Gastrocnemius medialis (tissue), 4 donors: Measurements from ENCODE around the gene NR2C1. TPM values are rescaled to one million over a fixed set of nuclear protein-coding genes. Genes with fewer than 3 reads are reported as not detected.

Experiments used
- ATAC-seq, 2 donors: fragments of 150-250 bp; one replicate each; pipeline ENCODE4 v1.9.1; 2016
- DNase-seq, 2 donors: peaks; one replicate each; pipeline ENCODE4 v3.0.0-alpha.2; 2019
- H3K27ac ChIP-seq, 4 donors: fragments of 200-600 bp; sonication (generic); 1 replicate in 1 of 4; 2 replicates in 3 of 4; pipeline ENCODE4 v1.5.1; 2016 to 2018; ENCODE audit warnings: mild to moderate bottlenecking in 2 of 4, moderate library complexity in 1 of 4
- H3K27me3 ChIP-seq, 3 donors: fragments of 200-600 bp; sonication (generic) in 2 of 3; 1 replicate in 1 of 3; 2 replicates in 2 of 3; pipeline versions ENCODE4 v1.5.1 to v1.6.0; 2016 to 2019; ENCODE audit warnings: mild to moderate bottlenecking in 1 of 3, moderate library complexity in 1 of 3
- H3K36me3 ChIP-seq, 2 donors: fragments of 200-600 bp; sonication (generic) in 1 of 2; one replicate each; pipeline ENCODE4 v1.5.1; 2017 to 2018
- H3K4me1 ChIP-seq, 2 donors: fragments of 200-600 bp; sonication (generic) in 1 of 2; one replicate each; pipeline ENCODE4 v1.5.1; 2016 to 2017; ENCODE audit warnings: mild to moderate bottlenecking in 2 of 2
- H3K4me3 ChIP-seq, 4 donors: fragments of 200-600 bp; sonication (generic) in 3 of 4; 1 replicate in 1 of 4; 2 replicates in 3 of 4; pipeline ENCODE4 v1.5.1; 2016 to 2019; ENCODE audit warnings: mild to moderate bottlenecking in 2 of 4
- H3K9me3 ChIP-seq, 3 donors: fragments of 200-600 bp; sonication (generic) in 2 of 3; 1 replicate in 1 of 3; 2 replicates in 2 of 3; pipeline ENCODE4 v1.5.1; 2016 to 2019
- POLR2A ChIP-seq, 2 donors: fragments of 450-650 bp; IDR thresholded peaks; one replicate each; pipeline ENCODE4 v1.6.1; 2017; ENCODE audit warnings: antibody characterized with exemption in 2 of 2, mild to moderate bottlenecking in 2 of 2, moderate library complexity in 2 of 2
- in situ Hi-C, 4 donors: fragments of 200-750 bp; cut with MboI; loops; one replicate each; pipeline versions ENCODE4 v1.15.0 to v1.8.0; 2017; ENCODE audit warnings: low sequenced_read_pairs in 4 of 4
- intact Hi-C: fragments of 100-400 bp; cut with DNase I; formaldehyde crosslinking; loops from one replicate; pipeline ENCODE4 v1.15.1; 2023; ENCODE audit warnings: low total_unique reads
- total RNA-seq, 4 donors: library from RNA; depleted of rRNA; stranded (reverse); fragments of >200 nt; gene quantifications; one replicate each; pipeline versions ENCODE4 v1.1.0 to v1.2.3, GENCODE V29; 2016
- TF ChIP-seq, protein P1 (sequence below), 5 experiments: fragments of 450-650 bp in 3 of 5; fragments of 200-600 bp in 2 of 5; sonication (generic) in 2 of 5; IDR thresholded peaks in 4 of 5; conservative IDR thresholded peaks in 1 of 5; 1 replicate in 4 of 5; 2 replicates in 1 of 5; pipeline ENCODE4 v1.5.1; 2016 to 2019; ENCODE audit warnings: antibody characterized with exemption in 5 of 5, mild to moderate bottlenecking in 3 of 5, moderate library complexity in 3 of 5

The NR2C1 gene
- total RNA-seq, 4 donors from 2014 or later, result 16.2 to 48.8 (median 22.5) TPM

DNA sequence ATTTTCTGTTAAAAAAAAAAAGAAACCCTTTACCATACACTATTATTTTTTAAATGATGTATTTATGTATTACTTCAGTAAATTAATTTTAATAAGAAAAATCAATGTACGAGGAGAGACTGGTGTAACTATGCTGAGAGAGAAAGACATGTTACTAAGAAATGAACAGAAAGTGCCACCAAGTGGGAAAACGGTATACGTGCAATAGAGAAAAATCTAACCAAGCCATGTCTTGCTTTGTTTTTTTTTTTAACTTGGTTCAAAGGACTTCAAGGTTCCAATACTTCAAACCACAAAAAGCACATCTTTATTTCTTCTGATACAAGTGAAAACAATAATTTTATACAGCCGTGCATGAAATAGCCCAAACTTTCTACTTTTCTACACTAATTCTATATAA, 92.8 kb downstream of the NR2C1 start:
- intact Hi-C loops (no loop called here), in situ Hi-C loops (no loop called here)
- Histone ChIP-seq H3K4me1 (peaks cover 0 to 14% of the 10 kb centered on the region in 2 donors), H3K27ac (peak overlapping the region in 1 of 4 donors; percentile 69), H3K4me3 (no peak overlapping the region), H3K9me3 (no peaks in the 10 kb centered on the region), H3K36me3 (no peaks in the 10 kb centered on the region), H3K27me3 (no peaks in the 10 kb centered on the region)
- ATAC-seq, result no peak
- no peak for DNase-seq
- TF ChIP-seq, protein P1, sequence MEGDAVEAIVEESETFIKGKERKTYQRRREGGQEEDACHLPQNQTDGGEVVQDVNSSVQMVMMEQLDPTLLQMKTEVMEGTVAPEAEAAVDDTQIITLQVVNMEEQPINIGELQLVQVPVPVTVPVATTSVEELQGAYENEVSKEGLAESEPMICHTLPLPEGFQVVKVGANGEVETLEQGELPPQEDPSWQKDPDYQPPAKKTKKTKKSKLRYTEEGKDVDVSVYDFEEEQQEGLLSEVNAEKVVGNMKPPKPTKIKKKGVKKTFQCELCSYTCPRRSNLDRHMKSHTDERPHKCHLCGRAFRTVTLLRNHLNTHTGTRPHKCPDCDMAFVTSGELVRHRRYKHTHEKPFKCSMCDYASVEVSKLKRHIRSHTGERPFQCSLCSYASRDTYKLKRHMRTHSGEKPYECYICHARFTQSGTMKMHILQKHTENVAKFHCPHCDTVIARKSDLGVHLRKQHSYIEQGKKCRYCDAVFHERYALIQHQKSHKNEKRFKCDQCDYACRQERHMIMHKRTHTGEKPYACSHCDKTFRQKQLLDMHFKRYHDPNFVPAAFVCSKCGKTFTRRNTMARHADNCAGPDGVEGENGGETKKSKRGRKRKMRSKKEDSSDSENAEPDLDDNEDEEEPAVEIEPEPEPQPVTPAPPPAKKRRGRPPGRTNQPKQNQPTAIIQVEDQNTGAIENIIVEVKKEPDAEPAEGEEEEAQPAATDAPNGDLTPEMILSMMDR (IDR thresholded peaks at IDR 0.05 in 4 of 5, conservative IDR thresholded peaks at IDR 0.05 in 1 of 5), result peak in 1 of 5 experiments; percentile 6
- TF ChIP-seq POLR2A (IDR thresholded peaks at IDR 0.05), result no peak

GRCh38 chr12:94979941-94980340, 93.5 kb downstream of the NR2C1 start:
- ATAC-seq (no peak), DNase-seq (no peak)
- intact Hi-C loops, result no loop called here
- no peaks in the 10 kb centered on the region for H3K36me3 ChIP-seq
- H3K4me3 ChIP-seq, result no peak overlapping the region
- no peak overlapping the region for H3K27ac ChIP-seq
- H3K4me1 ChIP-seq, result peaks cover 0 to 14% of the 10 kb centered on the region in 2 donors
- H3K9me3 ChIP-seq, result no peaks in the 10 kb centered on the region
- H3K27me3 ChIP-seq, result no peaks in the 10 kb centered on the region
- in situ Hi-C loops, result no loop called here
- TF ChIP-seq POLR2A (IDR thresholded peaks at IDR 0.05), result no peak
- TF ChIP-seq, protein P1 (IDR thresholded peaks at IDR 0.05 in 4 of 5, conservative IDR thresholded peaks at IDR 0.05 in 1 of 5), result no peak

- Histone ChIP-seq H3K9me3 (no peaks in the 10 kb centered on the region), H3K36me3 (no peaks in the 10 kb centered on the region), H3K4me3 (no peak overlapping the region), H3K4me1 (peaks cover 0 to 14% of the 10 kb centered on the region in 2 donors), H3K27ac (no peak overlapping the region), H3K27me3 (no peaks in the 10 kb centered on the region)
- no peak for ATAC-seq
- TF ChIP-seq POLR2A (IDR thresholded peaks at IDR 0.05), result no peak
- TF ChIP-seq, protein P1 (IDR thresholded peaks at IDR 0.05 in 4 of 5, conservative IDR thresholded peaks at IDR 0.05 in 1 of 5), result no peak
- in situ Hi-C loops, result no loop called here
- intact Hi-C loops, result no loop called here
- DNase-seq, result no peak
Observed at GRCh38 chr12:94977766-94978468, 95.5 kb downstream of the NR2C1 start.

GRCh38 chr12:94973221-94973620, 100.2 kb downstream of the NR2C1 start:
- no peaks in the 10 kb centered on the region for H3K27me3 ChIP-seq
- intact Hi-C loops (no loop called here), in situ Hi-C loops (no loop called here)
- DNase-seq (no peak), ATAC-seq (no peak)
- H3K4me3 ChIP-seq, result no peak overlapping the region
- TF ChIP-seq POLR2A (IDR thresholded peaks at IDR 0.05), result no peak
- TF ChIP-seq, protein P1 (IDR thresholded peaks at IDR 0.05 in 4 of 5, conservative IDR thresholded peaks at IDR 0.05 in 1 of 5), result no peak
- H3K36me3 ChIP-seq, result peaks cover 0 to 10% of the 10 kb centered on the region in 2 donors
- H3K9me3 ChIP-seq, result no peaks in the 10 kb centered on the region
- no peak overlapping the region for H3K27ac ChIP-seq
- no peaks in the 10 kb centered on the region for H3K4me1 ChIP-seq
